HG02938 (cell line): ENCODE measurements around the gene ATF3.

Experiments
- ATAC-seq: cut with Tn5 transposase; IDR thresholded peaks from one replicate; pipeline ENCODE4 v1.9.1; 2021; ENCODE audit warnings: mild to moderate bottlenecking, moderate library complexity; ENCODE audit not compliant: unreplicated experiment

The ATF3 gene, protein sequence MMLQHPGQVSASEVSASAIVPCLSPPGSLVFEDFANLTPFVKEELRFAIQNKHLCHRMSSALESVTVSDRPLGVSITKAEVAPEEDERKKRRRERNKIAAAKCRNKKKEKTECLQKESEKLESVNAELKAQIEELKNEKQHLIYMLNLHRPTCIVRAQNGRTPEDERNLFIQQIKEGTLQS

DNA sequence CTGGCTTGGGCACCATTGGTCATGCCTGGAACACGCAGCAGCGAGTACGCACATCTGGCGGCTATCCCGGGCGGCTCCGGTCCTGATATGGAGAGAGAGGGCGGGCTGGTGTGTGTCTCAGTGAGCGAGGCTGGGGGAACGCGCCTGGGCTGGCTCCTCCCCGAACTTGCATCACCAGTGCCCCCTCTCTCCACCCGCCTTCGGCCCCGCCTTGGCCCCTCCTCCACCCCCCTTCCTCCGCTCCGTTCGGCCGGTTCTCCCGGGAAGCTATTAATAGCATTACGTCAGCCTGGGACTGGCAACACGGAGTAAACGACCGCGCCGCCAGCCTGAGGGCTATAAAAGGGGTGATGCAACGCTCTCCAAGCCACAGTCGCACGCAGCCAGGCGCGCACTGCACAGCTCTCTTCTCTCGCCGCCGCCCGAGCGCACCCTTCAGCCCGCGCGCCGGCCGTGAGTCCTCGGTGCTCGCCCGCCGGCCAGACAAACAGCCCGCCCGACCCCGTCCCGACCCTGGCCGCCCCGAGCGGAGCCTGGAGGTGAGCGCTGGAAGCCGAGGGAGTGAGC is at the start of gene ATF3:
Gene ATF3, plus strand, starts transcription at position 370 of the 567 bp plus-strand sequence. CDS start 6,261 bp downstream, outside the sequence.
- ATAC-seq, result peak; percentile 59

DNA sequence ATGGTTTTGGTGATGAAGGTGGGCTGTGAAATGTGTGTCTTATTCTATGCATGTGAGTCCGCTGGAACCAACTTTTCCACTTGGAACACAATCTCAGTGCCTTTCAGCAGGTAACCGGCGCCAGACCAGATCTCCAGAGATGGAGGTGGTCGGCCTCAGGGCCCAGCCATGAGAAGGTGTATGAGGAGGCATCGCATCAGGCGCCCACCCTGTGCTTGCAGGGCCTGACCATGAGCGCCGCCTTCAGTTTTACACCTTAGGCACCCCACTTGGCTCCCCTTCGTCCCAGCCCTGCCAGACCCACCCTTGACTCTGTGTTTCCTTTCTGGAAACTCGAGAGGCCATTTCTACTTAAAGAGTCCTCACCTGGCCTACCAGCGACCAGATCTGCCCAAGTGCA is 48.6 kb upstream of the ATF3 start:
- no peak for ATAC-seq

DNA sequence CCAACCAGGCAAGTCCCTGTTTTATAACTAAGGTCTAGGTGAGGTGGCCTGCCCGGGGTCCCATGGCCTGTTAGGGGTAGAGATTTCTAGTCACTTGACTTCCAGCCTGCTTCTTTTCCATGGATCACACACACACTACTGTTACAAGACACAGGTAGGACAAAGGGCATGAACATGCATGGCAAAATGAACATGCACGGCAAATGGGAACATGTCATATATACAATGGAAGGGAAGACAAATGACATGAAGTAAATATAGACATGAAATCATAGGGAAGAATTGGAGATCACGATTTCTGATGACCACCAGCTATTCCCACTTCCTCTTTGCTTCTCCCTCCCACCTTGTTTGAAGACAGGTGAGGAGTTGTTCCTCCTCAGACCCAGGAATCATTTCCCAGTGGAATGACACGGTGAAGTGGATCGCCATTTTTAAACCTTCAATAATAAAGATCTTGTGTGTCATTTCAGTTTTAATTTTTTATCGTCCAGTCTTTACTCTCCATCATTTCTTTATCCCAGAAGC is 47.6 kb upstream of the ATF3 start:
- ATAC-seq, result no peak

DNA sequence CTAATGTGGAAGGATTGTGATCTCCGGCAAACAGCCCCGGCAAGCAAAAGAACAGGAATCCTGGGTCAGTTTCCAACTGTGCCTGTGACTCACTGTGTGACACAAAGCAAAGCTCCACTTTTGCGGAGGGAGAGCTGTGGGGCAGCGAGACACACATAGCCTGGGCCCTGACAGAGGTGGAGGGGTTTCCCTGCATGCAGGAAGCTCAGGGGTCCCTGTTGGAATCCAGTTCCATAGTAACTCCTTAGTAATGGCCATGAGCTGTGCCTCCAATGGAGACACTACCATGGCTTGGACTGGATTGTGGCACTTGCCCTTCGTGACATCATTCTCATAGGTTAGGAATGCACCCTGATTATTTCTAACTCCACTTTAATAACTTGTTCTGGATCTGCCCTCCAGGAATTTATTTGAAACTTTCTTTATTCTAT is 47.0 kb upstream of the ATF3 start:
- no peak for ATAC-seq

DNA sequence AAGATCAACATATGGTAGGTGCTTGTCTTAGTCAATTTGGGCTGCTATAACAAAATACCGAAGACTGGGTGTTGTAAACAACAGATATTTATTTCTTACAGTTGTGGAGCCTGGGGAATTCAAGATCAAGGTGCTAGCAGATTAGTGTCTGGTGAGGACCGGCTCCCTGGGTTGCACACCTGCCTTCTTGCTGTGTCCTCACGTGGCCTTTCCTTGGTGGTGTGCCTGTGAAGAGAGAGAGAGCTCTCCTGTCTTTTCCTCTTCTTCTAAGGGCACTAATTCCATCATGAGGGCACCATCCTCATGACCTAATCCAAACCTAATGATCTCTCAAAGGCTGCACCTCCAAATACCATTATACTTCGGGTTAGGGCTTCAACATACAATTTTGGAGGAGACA is 45.8 kb upstream of the ATF3 start:
- ATAC-seq, result no peak

DNA sequence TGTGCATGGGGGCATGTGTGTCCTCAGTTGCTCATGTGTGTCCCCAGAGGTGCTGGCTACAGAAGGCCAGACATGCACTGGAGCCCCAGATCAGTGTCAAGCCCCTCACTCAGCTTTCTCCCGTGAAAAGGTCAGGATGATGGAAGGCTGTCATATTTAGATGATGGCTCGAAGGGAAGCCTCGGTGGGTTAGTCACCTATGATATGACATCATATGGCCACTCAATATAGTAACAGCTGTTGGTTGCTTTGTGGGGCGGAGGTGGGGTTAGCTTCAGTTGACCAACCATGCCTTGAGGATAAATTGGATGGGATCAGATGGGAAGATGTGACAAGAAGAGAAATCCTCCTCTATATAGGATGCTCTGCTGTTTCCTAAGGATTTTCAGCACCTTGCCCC is 43.5 kb upstream of the ATF3 start:
- ATAC-seq, result no peak

DNA sequence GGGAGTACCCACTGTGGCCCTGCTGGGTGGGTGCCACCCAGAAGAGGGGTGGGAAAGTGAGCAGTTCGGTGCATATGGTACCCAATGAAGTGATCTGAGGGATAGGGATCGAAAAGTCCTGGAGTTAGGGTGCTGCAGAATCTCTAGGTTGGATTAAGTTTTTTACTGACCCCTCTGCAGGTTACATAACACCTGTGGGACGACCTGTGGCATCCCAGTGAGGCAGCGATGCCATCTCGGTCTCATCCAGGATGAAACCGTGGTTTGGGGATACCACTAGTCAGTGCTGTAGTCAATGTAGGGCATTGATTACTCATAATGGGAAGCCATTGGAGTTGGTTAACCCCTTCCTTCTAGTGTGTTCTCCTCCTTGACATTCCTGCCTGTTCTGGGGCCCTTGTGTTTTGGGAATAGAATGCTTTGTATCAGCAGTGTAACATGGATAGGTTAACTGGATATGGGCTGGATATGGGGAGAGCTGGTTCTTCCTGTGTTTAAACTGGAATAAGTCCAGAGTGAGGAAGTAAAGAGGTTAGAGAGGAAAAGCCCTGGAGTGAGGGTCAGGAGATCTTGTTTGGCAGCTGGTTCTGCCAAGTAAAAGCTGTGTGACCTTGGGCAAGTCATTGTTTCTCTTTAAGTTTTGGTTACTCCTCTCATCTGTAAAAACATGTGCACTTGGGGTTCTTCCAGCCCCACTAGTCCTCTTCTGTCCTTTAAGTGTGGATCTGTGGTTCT is 42.8 kb upstream of the ATF3 start:
- no peak for ATAC-seq

DNA sequence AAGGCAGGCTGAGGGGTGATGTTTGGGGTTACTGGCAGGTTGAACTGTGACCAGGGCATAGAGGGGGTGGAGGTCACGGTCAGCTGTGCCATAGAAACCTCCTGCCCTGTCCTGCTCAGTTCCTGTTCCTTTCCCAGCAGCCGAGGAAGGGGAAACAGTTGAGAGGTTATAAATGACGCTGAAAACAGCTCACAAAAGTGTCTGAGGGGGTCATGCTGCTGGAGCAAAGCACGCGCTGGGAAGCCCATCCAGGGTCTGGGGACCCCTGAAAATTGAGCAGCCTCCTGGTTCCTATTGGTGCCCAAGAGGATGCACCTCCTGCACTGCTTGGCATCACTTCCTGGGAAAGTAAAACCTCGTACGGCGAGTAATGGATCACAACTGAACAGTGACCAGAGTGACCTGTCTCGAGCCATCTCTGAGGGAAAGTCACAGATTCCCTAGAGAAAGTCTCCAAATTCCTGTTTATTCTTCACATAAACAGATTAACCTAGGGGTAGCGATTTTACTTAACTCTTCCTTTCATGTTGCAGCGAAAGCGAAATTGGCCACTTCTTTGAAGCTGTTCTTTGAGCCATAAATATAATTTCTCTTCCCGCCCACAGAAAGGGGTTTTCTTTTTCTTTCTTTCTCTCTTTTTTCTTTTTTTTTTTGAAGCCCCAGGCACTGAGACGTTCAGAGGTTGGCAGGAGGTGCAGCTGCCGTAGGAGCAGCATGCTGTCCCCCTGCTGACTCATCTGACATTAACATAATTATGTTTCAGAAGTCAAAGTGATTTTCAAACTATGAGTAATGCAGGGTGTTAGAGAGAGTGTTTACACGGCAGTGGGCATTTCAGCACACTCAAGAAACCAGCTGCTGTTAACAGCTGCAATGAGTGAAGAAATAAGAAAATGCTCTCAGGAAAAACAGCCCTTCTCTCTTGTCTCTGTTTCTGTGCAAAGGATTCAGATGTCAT is 41.8 kb upstream of the ATF3 start:
- peak; percentile 98 for ATAC-seq

DNA sequence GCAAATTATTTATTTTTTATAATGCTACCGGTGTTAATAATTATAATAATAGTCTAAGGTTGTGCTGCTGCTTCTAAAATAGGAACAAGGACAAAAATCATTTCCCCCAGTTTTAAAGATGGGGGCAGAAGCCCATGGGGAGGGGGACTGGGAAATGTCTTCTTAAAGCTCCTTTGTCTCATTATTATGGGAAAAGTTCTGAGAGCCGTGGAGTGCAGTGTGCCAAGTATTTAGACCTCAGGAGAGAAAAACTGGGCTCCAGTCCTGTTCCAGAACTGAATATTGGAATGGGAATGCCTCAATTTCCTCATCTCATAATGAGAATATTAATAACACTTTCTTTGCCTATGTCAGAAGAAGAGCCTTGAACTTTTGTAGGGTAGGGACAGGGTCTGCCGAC is 40.9 kb upstream of the ATF3 start:
- ATAC-seq, result no peak

DNA sequence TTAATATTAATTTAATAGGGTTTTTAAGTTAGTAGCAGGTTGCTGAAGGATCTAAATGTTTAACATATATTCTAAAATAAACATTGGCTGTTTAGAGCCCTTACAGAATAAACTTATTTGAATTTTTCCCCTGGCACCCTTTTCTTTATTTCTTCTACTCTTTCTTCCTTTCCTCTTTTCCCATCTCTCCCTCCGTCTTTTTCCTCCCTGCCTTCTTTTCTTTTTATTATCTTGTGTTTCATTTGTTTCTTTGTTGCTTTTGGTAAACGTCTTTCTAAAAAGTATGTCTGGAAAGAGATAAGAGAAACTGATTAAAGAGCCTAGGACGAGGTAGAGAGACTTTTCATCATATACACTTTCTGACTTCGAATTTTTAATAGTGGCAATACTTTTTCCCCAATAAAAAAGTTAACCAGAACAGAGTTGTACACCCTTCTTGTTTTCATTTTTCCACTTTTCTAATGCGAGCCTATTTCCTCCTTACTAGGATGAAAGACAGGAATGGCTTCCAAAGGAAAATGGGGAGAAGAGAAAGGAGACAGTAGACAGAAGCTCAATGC is 39.5 kb upstream of the ATF3 start:
- ATAC-seq, result no peak

DNA sequence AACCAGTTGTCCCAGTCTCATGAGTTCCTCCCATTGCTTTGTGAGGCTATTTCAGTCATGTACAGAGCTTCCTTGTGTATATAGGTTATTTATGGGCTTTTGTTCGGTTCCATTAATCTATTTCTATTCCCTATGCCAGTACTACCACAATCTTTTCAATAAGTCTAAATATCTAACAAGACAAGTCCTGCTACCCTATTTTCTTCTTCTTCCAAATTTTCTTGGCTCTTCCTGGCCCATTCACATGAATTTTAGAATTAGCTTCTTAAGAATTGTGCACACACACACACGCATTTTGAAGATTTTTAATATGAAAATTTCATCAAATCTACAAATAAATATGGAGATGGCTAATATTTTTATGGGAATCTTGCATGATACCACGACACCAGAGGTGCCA is 33.8 kb upstream of the ATF3 start:
- ATAC-seq, result no peak

DNA sequence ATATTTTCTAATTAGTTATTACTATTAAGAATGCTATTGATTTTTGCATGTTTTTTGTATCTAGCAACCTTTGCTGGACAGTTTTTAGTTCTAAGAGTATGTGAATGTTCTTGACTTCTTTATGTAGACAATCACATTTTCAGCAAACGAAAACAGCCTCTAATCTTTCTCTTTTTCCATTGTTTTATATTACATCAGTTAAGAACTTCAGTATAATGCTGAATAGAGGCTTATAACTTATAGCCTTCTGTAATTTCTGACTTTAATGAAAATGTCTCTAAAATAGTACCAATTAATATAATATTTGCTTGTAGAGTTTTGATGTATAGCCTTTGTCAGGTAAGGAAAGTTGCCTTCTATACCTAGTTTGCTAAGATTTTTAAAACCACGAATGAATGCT is 33.2 kb upstream of the ATF3 start:
- no peak for ATAC-seq

DNA sequence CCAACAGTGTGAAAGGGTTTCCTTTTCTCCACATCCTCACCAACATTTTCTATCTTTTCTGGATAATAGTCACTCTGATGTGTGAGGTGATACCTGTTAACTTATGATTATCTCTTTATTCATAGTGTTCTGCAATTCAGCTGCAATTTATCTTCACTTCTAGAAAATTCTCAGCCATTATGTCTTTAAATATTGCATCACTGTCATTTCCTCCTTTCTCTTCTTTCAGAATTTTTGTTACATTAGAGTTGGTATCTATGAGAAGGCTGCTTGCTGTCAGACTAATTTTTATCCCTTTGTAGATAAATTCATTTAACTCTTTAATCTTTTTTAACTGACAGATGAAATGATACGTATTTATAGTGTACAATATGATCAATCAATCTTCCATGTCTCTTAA is 30.5 kb upstream of the ATF3 start:
- no peak for ATAC-seq

DNA sequence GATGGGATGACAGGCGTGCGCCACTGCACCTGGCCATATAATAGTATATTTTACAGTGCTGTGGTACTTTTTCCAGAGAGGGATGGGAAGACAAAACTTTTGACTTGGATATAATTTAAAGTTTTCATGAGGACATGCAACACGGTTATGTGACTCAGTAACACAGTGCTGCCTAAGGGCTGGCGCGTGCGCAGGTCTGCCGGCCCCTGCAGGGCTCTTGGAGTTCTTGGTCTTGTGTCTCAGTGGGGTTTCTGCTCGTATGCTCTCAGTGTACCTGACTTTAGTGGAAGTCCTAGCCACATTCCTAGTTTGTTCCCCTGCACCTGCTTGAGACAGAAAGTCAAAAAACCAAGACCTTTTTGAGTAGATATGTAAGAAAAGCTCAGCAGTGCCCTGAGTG is 27.5 kb upstream of the ATF3 start:
- ATAC-seq, result no peak

DNA sequence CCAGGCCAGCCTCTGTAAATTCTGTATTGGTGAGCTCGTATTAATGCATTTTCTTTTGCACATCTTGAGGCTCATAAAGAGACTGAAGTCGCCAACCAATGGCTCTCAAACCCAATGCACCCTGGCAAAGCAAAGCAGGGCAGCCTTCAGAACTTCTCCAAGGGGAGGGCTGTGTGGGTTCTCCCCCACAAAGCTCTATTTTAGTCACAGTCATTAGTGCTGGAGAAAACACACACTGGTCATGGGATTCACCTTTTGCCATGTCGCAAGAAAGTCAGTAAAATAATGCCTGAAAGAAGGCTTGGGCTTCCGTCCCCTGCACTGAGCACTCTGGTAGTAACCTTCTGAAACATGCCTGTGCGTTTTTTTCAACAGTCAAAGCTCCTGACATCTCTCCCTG is 26.3 kb upstream of the ATF3 start:
- no peak for ATAC-seq

DNA sequence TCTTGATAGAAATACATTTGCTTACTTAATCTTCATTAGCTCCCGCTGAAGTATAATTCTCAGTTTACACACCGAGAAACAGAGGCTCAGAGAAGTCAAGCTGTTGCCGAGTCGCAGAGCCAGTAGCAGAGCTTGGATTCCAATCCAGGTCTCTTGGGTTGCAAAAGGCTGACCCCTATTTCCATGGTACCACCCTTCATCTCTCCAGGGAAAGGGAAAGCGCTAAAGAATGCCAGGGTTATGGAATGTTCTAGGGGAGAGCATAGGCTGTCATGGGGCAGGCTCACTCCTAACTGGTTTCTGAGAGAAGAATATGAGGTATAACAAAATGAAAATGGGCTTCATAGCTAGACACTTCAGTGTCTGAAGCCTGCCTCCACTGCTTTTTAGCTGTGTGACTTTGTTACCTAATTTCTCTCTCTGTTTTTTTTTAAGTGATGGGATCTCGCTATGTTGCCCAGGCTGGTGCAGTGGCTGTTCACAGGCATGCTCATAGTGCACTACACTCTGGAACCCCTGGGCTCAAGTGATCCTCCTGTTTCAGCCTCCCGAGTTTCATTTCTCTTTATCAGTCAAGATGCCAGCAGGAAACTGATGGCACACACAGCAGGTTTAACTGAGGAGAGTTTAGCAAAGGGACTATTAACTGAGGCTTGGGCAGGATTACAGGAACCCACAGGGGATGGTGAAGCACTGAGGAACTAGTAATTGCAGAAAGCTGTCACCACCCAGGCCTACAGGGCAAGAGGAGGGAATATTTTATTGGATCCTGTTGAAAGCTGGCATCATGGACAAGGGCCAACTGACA is 25.5 kb upstream of the ATF3 start:
- no peak for ATAC-seq

DNA sequence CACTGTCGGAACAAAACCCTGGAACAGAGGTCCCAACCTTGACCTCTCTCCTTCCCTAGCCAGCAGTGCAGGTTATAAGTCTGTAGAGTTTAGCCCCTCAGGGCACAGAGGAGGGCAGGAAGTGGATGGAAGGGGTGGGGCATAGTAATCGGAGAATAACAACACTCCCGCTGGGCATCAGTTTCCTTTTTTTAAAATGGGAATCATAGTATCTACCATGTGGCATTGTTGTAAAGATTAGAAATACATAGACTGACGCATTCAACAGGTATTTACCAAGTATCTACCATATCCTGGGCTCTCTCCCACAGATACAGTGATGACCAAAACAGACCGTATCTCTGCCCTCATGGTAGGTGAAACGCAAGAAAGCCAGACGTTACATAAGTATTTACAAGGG is 24.9 kb upstream of the ATF3 start:
- ATAC-seq, result no peak

DNA sequence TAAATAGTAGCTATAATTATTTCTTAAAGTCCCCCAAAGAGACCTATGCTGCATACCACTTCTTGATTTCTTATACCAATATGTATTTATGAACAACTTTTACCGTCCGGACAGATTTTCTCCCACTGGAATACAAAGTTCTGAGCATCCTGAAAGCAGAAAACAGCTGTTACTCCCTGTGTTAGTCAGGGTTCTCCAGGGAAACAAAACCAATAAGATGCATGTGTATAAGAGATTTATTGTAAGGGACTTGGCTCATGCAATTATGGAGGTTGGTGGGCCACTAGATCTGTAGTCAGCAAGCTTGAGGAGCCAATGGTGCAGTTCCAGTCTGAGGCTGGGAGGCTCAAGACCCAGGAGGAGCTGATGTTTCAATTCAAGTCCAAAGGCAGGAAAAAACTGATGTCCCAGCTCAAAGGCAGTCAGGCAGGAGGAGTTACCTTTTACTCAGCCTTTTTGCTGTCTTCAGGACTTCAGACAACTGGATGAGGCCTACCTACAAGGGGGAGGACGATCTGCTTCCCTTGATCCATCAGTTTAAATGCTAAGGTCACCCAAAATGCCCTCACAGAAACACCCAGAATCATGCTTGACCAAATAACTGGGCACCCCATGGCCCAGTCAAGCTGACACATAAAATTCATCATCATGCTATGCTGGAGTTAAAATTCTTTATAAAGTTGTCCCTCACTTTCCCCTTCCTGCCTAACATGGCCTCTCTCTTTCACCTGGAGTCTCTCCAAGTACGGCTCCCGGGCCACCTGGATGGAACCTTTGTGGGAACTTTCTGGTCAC is 24.3 kb upstream of the ATF3 start:
- no peak for ATAC-seq

DNA sequence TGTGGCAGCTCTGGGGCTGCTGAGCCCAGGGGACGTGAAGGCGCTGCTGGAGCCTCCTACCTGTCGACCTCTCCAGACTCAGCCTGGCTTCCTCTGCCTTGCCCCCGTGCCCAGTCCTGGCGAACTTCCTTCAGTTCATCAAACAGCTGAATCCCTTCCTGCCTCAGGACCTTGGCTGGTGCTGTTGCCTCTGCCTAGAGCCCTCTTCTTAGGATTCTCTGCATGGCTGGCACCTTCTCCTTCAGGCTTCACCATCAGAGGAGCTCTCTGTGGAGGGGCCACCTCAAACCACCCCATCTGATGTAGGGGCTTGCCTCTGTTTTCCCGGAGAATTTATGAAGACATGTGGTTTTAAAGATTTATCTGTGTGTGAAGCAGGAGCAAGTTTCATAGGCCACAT is 23.4 kb upstream of the ATF3 start:
- no peak for ATAC-seq
